GM06990 (cell line): Measurements from ENCODE around the gene CALD1.

Experiments
- DNase-seq: peaks from one replicate; pipeline ENCODE4 v3.0.0-alpha.2; 2011; ENCODE audit not compliant: insufficient read length; ENCODE audit errors: extremely low read depth
- H3K27me3 ChIP-seq: replicated peaks from 2 replicates; pipeline ENCODE4 v1.6.0; 2011; ENCODE audit warnings: low read length; ENCODE audit not compliant: control insufficient read depth, insufficient read depth
- H3K36me3 ChIP-seq: 2 replicates; pipeline ENCODE4 v1.5.1; 2011; ENCODE audit warnings: low read length; ENCODE audit not compliant: control insufficient read depth, insufficient read depth
- H3K4me3 ChIP-seq: replicated peaks from 2 replicates; pipeline ENCODE4 v1.5.1; 2011; ENCODE audit warnings: low read depth, mild to moderate bottlenecking, control low read depth, low read length
- CTCF ChIP-seq: IDR thresholded peaks from 2 replicates; pipeline ENCODE4 v1.5.1; 2011; ENCODE audit warnings: low read length, control low read depth, mild to moderate bottlenecking, inconsistent platforms; ENCODE audit not compliant: insufficient read depth, poor library complexity, severe bottlenecking

Gene CALD1, protein sequence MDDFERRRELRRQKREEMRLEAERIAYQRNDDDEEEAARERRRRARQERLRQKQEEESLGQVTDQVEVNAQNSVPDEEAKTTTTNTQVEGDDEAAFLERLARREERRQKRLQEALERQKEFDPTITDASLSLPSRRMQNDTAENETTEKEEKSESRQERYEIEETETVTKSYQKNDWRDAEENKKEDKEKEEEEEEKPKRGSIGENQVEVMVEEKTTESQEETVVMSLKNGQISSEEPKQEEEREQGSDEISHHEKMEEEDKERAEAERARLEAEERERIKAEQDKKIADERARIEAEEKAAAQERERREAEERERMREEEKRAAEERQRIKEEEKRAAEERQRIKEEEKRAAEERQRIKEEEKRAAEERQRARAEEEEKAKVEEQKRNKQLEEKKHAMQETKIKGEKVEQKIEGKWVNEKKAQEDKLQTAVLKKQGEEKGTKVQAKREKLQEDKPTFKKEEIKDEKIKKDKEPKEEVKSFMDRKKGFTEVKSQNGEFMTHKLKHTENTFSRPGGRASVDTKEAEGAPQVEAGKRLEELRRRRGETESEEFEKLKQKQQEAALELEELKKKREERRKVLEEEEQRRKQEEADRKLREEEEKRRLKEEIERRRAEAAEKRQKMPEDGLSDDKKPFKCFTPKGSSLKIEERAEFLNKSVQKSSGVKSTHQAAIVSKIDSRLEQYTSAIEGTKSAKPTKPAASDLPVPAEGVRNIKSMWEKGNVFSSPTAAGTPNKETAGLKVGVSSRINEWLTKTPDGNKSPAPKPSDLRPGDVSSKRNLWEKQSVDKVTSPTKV

DNA sequence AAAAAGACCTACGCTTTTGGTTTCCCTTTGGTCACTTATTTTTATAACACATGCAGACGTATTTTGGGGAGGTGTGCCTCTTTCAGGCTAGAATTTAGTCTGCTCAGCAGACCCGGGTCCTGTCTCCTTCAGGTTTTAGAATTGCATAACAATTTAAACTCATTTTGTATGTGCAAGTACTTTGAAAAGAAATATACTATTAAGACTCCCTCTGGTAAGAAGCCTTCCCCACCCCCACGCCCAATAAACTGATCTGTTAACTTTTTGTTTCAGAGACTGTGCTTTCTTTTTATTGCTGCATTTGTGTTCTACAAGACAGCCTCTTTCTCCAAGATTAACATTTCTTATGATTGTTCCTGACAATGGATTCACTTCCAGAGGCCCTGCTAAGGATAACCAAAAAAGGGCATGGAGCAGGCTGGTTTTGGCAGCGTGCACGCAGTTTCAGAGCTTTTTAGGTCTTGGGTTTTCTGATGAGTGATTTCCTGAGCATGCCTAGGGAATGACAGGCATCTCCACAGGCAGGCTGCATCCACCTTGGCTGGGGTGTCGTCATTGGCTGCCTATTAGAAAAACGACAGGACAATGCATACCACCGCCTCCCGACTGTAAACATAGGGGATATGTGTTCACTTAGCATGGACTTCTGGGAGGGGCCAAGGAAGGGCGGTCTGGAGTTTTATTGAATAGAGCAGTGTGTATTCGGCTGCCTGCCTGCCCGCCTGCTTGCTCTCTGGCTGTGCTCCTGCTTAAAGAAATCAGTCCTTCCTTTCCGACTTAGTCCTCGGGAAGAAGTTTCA, at the start of gene CALD1:
CALD1 (plus strand) TSS at position 694 of the 800 bp plus-strand sequence. CDS start 88,100 bp downstream, outside the sequence.
- Histone ChIP-seq H3K27me3 (no peaks in the 10 kb centered on the region), H3K36me3 (no peaks in the 10 kb centered on the region), H3K4me3 (no peak within 1 kb of the TSS)
- DNase-seq: no peak
- TF ChIP-seq CTCF: no peak

GRCh38 chr7:134729895-134730294, 49.5 kb upstream of the CALD1 start:
- no peak for DNase-seq
- no peaks in the 10 kb centered on the region for H3K27me3 ChIP-seq
- no peak for TF ChIP-seq CTCF
- no peak overlapping the region for H3K4me3 ChIP-seq
- no peaks in the 10 kb centered on the region for H3K36me3 ChIP-seq

GRCh38 chr7:134730411-134730829, 49.0 kb upstream of the CALD1 start:
- no peak overlapping the region for H3K4me3 ChIP-seq
- no peaks in the 10 kb centered on the region for H3K27me3 ChIP-seq
- no peak for TF ChIP-seq CTCF
- H3K36me3 ChIP-seq: no peaks in the 10 kb centered on the region
- DNase-seq: no peak

DNA sequence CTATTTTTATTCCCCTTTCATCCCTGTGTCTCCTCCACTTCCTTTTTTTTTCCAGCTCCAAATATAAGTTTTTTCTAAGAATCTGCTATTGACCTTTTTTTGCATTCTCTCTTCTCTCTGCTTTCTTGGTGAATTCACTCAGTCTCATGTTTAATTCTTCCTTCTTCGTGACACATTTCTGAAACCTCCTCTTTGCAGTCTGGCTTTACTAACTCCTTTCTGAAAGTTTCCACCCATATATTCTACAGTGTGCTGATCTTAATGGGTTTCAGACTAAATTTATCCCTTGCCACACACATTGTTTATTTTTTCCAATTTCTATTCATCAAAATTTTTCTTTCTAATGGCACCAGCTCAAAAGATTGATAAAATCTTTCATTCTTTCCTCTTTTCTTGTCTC, 47.8 kb upstream of the CALD1 start:
- no peaks in the 10 kb centered on the region for H3K36me3 ChIP-seq
- no peak overlapping the region for H3K4me3 ChIP-seq
- H3K27me3 ChIP-seq: no peaks in the 10 kb centered on the region
- no peak for TF ChIP-seq CTCF
- no peak for DNase-seq

- no peak for TF ChIP-seq CTCF
- no peaks in the 10 kb centered on the region for H3K36me3 ChIP-seq
- no peak for DNase-seq
- H3K4me3 ChIP-seq: no peak overlapping the region
- no peaks in the 10 kb centered on the region for H3K27me3 ChIP-seq
Observed at GRCh38 chr7:134732728-134733127, 46.7 kb upstream of the CALD1 start.
